ENCODE data around the gene IMMP2L.

IMMP2L gene

GRCh38 chr7:111108496-111108895 is 453.8 kb downstream of the IMMP2L start:
- no peak for TF ChIP-seq SP1 (IDR thresholded peaks at IDR 0.05)
- no peak for TF ChIP-seq FOXM1 (IDR thresholded peaks at IDR 0.05; ENCODE audit: borderline replicate concordance)
- TF ChIP-seq FOXA1 (IDR thresholded peaks at IDR 0.05): no peak
- no peak for TF ChIP-seq CTBP1 (IDR thresholded peaks at IDR 0.05; ENCODE audit: borderline replicate concordance)
- no peak for TF ChIP-seq L3MBTL2 (conservative IDR thresholded peaks at IDR 0.05)
- no peak for TF ChIP-seq ARNT (IDR thresholded peaks at IDR 0.05)
- no peak for TF ChIP-seq FOXK2 (IDR thresholded peaks at IDR 0.05)
- TF ChIP-seq BHLHE40 (IDR thresholded peaks at IDR 0.05; ENCODE audit: borderline replicate concordance): no peak
- no peak for DNase-seq (ENCODE audit: extremely low spot score)
- ChIA-PET CTCF (interaction anchor here (0.6 kb wide), 1 partner anchor 87 kb away, joined by 4 read pairs; no protein-coding TSS in a partner anchor), POLR2A (no interaction called here)

- DNase-seq (ENCODE audit: extremely low spot score): no peak
- ChIA-PET POLR2A (no interaction called here), CTCF (interaction anchor here (0.6 kb wide), 1 partner anchor 88 kb away, joined by 4 read pairs; no protein-coding TSS in a partner anchor)
- TF ChIP-seq TARDBP (IDR thresholded peaks at IDR 0.05) (no peak), SUZ12 (IDR thresholded peaks at IDR 0.05) (no peak), HDGF (IDR thresholded peaks at IDR 0.05; ENCODE audit: borderline replicate concordance) (no peak), FOXM1 (IDR thresholded peaks at IDR 0.05; ENCODE audit: borderline replicate concordance) (no peak), NFRKB (IDR thresholded peaks at IDR 0.05) (no peak), FOXA1 (IDR thresholded peaks at IDR 0.05) (no peak), ARNT (IDR thresholded peaks at IDR 0.05) (no peak), ELF4 (IDR thresholded peaks at IDR 0.05) (no peak), BHLHE40 (IDR thresholded peaks at IDR 0.05; ENCODE audit: borderline replicate concordance) (no peak), FOXK2 (IDR thresholded peaks at IDR 0.05) (no peak), SP1 (IDR thresholded peaks at IDR 0.05) (no peak), ZNF384 (IDR thresholded peaks at IDR 0.05) (no peak), PKNOX1 (IDR thresholded peaks at IDR 0.05) (no peak)
Observed at GRCh38 chr7:111108000-111108399, 454.3 kb downstream of the IMMP2L start.

GRCh38 chr7:111107579-111107978 is 454.7 kb downstream of the IMMP2L start:
- ChIA-PET CTCF (no interaction called here), POLR2A (no interaction called here)
- TF ChIP-seq FOXM1 (IDR thresholded peaks at IDR 0.05; ENCODE audit: borderline replicate concordance) (no peak), FOXK2 (IDR thresholded peaks at IDR 0.05) (no peak), BHLHE40 (IDR thresholded peaks at IDR 0.05; ENCODE audit: borderline replicate concordance) (no peak), FOXA1 (IDR thresholded peaks at IDR 0.05) (no peak), PKNOX1 (IDR thresholded peaks at IDR 0.05) (no peak), SUZ12 (IDR thresholded peaks at IDR 0.05) (no peak), ELF4 (IDR thresholded peaks at IDR 0.05) (no peak), SP1 (IDR thresholded peaks at IDR 0.05) (no peak), L3MBTL2 (conservative IDR thresholded peaks at IDR 0.05) (no peak), ZNF384 (IDR thresholded peaks at IDR 0.05) (no peak), LEF1 (IDR thresholded peaks at IDR 0.05; ENCODE audit: borderline replicate concordance) (no peak), NFRKB (IDR thresholded peaks at IDR 0.05) (no peak), HDGF (IDR thresholded peaks at IDR 0.05; ENCODE audit: borderline replicate concordance) (no peak), ARNT (IDR thresholded peaks at IDR 0.05) (no peak), TARDBP (IDR thresholded peaks at IDR 0.05) (no peak), CTBP1 (IDR thresholded peaks at IDR 0.05; ENCODE audit: borderline replicate concordance) (no peak)
- no peak for DNase-seq (ENCODE audit: extremely low spot score)

- TF ChIP-seq SP1 (IDR thresholded peaks at IDR 0.05) (no peak), FOXM1 (IDR thresholded peaks at IDR 0.05; ENCODE audit: borderline replicate concordance) (no peak), ZNF384 (IDR thresholded peaks at IDR 0.05) (no peak), NFRKB (IDR thresholded peaks at IDR 0.05) (no peak), SUZ12 (IDR thresholded peaks at IDR 0.05) (no peak), CTBP1 (IDR thresholded peaks at IDR 0.05; ENCODE audit: borderline replicate concordance) (no peak), L3MBTL2 (conservative IDR thresholded peaks at IDR 0.05) (no peak), ELF4 (IDR thresholded peaks at IDR 0.05) (no peak), FOXK2 (IDR thresholded peaks at IDR 0.05) (no peak), TARDBP (IDR thresholded peaks at IDR 0.05) (no peak), ARNT (IDR thresholded peaks at IDR 0.05) (no peak), LEF1 (IDR thresholded peaks at IDR 0.05; ENCODE audit: borderline replicate concordance) (no peak), BHLHE40 (IDR thresholded peaks at IDR 0.05; ENCODE audit: borderline replicate concordance) (no peak), FOXA1 (IDR thresholded peaks at IDR 0.05) (no peak), PKNOX1 (IDR thresholded peaks at IDR 0.05) (no peak), HDGF (IDR thresholded peaks at IDR 0.05; ENCODE audit: borderline replicate concordance) (no peak)
- CTCF ChIA-PET: no interaction called here
- POLR2A ChIA-PET: no interaction called here
- DNase-seq (ENCODE audit: extremely low spot score): no peak
Observed at GRCh38 chr7:111105269-111105668, 457.0 kb downstream of the IMMP2L start.

GRCh38 chr7:111104710-111105109 is 457.6 kb downstream of the IMMP2L start:
- DNase-seq (ENCODE audit: extremely low spot score): no peak
- ChIA-PET CTCF (no interaction called here), POLR2A (no interaction called here)
- no peak for TF ChIP-seq FOXM1 (IDR thresholded peaks at IDR 0.05; ENCODE audit: borderline replicate concordance)
- TF ChIP-seq NFRKB (IDR thresholded peaks at IDR 0.05): no peak
- no peak for TF ChIP-seq SUZ12 (IDR thresholded peaks at IDR 0.05)
- no peak for TF ChIP-seq HDGF (IDR thresholded peaks at IDR 0.05; ENCODE audit: borderline replicate concordance)
- TF ChIP-seq PKNOX1 (IDR thresholded peaks at IDR 0.05): no peak
- TF ChIP-seq FOXK2 (IDR thresholded peaks at IDR 0.05): no peak
- TF ChIP-seq BHLHE40 (IDR thresholded peaks at IDR 0.05; ENCODE audit: borderline replicate concordance): no peak
- TF ChIP-seq ARNT (IDR thresholded peaks at IDR 0.05): no peak
